Measurements from ENCODE around the gene DPH6.
A peak's percentile ranks its signal among the peaks of the same experiment; 100 is the strongest.

DPH6 gene

GRCh38 chr15:35485411-35485810 lies 60.6 kb downstream of the DPH6 start:
- no peak for ATAC-seq
- TF ChIP-seq CSDC2 (CRISPR knock-in tag; IDR thresholded peaks at IDR 0.05) (no peak), RARB (CRISPR knock-in tag; IDR thresholded peaks at IDR 0.05) (no peak), BACH2 (CRISPR knock-in tag; IDR thresholded peaks at IDR 0.05; ENCODE audit: borderline replicate concordance) (no peak), TCF4 (CRISPR knock-in tag; IDR thresholded peaks at IDR 0.05; ENCODE audit: borderline replicate concordance) (peak; percentile 68; the same call in 1 of the 2 replicates), OSR1 (CRISPR knock-in tag; IDR thresholded peaks at IDR 0.05) (no peak), PPARA (CRISPR knock-in tag; IDR thresholded peaks at IDR 0.05; ENCODE audit: borderline replicate concordance) (no peak)

DNA sequence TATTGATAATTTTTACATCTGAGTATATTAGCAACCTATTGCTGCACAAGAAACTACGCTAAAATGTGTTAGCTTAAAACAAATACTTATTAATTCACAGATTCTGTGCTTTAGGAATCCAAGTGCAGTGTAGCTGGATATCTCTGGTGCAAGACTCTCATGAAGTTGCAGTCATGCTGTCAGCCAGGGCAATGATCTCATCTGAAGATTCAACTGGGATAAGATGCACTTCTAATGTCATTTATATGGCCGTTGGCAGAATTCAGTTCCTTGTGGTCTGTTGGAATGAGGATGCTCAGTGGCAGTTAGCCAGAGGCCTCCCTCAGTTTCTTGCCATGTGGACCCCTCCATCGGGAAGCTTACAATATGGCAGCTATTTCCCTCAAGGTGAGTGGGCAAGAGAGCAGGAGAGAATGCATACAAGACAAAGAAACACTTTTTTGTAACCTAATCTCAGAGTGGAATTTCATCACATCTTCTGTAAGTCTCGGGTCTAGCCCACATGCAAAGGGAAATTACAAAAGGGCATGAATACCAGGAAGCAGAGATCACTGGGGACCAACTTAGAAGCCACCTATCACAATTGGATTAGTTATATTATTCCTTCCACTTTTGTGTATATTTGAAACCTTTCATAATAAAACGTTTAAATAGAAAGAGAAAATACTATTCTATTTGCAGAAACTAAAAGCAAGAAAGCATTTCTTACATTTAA lies 61.6 kb downstream of the DPH6 start:
- ATAC-seq, result no peak
- TF ChIP-seq ESRRG (CRISPR knock-in tag; IDR thresholded peaks at IDR 0.05) (no peak), ISL1 (CRISPR knock-in tag; IDR thresholded peaks at IDR 0.05) (no peak), ZNF8 (CRISPR knock-in tag; IDR thresholded peaks at IDR 0.05) (no peak), SNAI2 (CRISPR knock-in tag; IDR thresholded peaks at IDR 0.05) (no peak), ZNF565 (CRISPR knock-in tag; conservative IDR thresholded peaks at IDR 0.05; ENCODE audit: low read depth) (no peak), ZFP30 (CRISPR knock-in tag; IDR thresholded peaks at IDR 0.05) (no peak), TCF4 (CRISPR knock-in tag; IDR thresholded peaks at IDR 0.05; ENCODE audit: borderline replicate concordance) (no peak), RARB (CRISPR knock-in tag; IDR thresholded peaks at IDR 0.05) (no peak), ARNTL (CRISPR knock-in tag; IDR thresholded peaks at IDR 0.05; ENCODE audit: borderline replicate concordance, low read depth) (no peak), ZC3H10 (CRISPR knock-in tag; IDR thresholded peaks at IDR 0.05) (no peak), BACH2 (CRISPR knock-in tag; IDR thresholded peaks at IDR 0.05; ENCODE audit: borderline replicate concordance) (no peak), GLIS3 (CRISPR knock-in tag; IDR thresholded peaks at IDR 0.05) (no peak), CSRNP3 (CRISPR knock-in tag; IDR thresholded peaks at IDR 0.05) (no peak), ZFP3 (CRISPR knock-in tag; IDR thresholded peaks at IDR 0.05) (no peak), CSDC2 (CRISPR knock-in tag; IDR thresholded peaks at IDR 0.05) (no peak), PPARA (CRISPR knock-in tag; IDR thresholded peaks at IDR 0.05; ENCODE audit: borderline replicate concordance) (no peak), ZNF70 (CRISPR knock-in tag; IDR thresholded peaks at IDR 0.05) (no peak), TOX (CRISPR knock-in tag; IDR thresholded peaks at IDR 0.05; ENCODE audit: borderline replicate concordance) (no peak)
- TF ChIP-seq, protein P1, sequence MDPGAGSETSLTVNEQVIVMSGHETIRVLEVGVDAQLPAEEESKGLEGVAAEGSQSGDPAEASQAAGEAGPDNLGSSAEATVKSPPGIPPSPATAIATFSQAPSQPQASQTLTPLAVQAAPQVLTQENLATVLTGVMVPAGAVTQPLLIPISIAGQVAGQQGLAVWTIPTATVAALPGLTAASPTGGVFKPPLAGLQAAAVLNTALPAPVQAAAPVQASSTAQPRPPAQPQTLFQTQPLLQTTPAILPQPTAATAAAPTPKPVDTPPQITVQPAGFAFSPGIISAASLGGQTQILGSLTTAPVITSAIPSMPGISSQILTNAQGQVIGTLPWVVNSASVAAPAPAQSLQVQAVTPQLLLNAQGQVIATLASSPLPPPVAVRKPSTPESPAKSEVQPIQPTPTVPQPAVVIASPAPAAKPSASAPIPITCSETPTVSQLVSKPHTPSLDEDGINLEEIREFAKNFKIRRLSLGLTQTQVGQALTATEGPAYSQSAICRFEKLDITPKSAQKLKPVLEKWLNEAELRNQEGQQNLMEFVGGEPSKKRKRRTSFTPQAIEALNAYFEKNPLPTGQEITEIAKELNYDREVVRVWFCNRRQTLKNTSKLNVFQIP (CRISPR knock-in tag; IDR thresholded peaks at IDR 0.05; ENCODE audit: borderline replicate concordance, low read depth), result no peak
- TF ChIP-seq, protein P2, sequence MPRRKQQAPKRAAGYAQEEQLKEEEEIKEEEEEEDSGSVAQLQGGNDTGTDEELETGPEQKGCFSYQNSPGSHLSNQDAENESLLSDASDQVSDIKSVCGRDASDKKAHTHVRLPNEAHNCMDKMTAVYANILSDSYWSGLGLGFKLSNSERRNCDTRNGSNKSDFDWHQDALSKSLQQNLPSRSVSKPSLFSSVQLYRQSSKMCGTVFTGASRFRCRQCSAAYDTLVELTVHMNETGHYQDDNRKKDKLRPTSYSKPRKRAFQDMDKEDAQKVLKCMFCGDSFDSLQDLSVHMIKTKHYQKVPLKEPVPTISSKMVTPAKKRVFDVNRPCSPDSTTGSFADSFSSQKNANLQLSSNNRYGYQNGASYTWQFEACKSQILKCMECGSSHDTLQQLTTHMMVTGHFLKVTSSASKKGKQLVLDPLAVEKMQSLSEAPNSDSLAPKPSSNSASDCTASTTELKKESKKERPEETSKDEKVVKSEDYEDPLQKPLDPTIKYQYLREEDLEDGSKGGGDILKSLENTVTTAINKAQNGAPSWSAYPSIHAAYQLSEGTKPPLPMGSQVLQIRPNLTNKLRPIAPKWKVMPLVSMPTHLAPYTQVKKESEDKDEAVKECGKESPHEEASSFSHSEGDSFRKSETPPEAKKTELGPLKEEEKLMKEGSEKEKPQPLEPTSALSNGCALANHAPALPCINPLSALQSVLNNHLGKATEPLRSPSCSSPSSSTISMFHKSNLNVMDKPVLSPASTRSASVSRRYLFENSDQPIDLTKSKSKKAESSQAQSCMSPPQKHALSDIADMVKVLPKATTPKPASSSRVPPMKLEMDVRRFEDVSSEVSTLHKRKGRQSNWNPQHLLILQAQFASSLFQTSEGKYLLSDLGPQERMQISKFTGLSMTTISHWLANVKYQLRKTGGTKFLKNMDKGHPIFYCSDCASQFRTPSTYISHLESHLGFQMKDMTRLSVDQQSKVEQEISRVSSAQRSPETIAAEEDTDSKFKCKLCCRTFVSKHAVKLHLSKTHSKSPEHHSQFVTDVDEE (CRISPR knock-in tag; IDR thresholded peaks at IDR 0.05), result no peak

GRCh38 chr15:35481992-35482391 lies 64.0 kb downstream of the DPH6 start:
- ATAC-seq, result peak; percentile 91
- TF ChIP-seq SNAI2 (CRISPR knock-in tag; IDR thresholded peaks at IDR 0.05) (no peak), PATZ1 (CRISPR knock-in tag; IDR thresholded peaks at IDR 0.05; ENCODE audit: borderline replicate concordance) (no peak), RARB (CRISPR knock-in tag; IDR thresholded peaks at IDR 0.05) (no peak), OSR1 (CRISPR knock-in tag; IDR thresholded peaks at IDR 0.05) (no peak), ZC3H10 (CRISPR knock-in tag; IDR thresholded peaks at IDR 0.05) (no peak), ZNF70 (CRISPR knock-in tag; IDR thresholded peaks at IDR 0.05) (no peak), ESRRG (CRISPR knock-in tag; IDR thresholded peaks at IDR 0.05) (no peak), ZNF565 (CRISPR knock-in tag; conservative IDR thresholded peaks at IDR 0.05; ENCODE audit: low read depth) (no peak), ZFP3 (CRISPR knock-in tag; IDR thresholded peaks at IDR 0.05) (no peak), GLIS3 (CRISPR knock-in tag; IDR thresholded peaks at IDR 0.05) (no peak), TCF4 (CRISPR knock-in tag; IDR thresholded peaks at IDR 0.05; ENCODE audit: borderline replicate concordance) (no peak), CSDC2 (CRISPR knock-in tag; IDR thresholded peaks at IDR 0.05) (no peak), CREB5 (CRISPR knock-in tag; IDR thresholded peaks at IDR 0.05; ENCODE audit: low read depth) (no peak)
- TF ChIP-seq, protein P2 (CRISPR knock-in tag; IDR thresholded peaks at IDR 0.05), result no peak
